DND-41 (cell line): ENCODE measurements around the gene BRMS1.

Experiments used
- CTCF ChIP-seq: IDR thresholded peaks from 2 replicates; pipeline ENCODE4 v1.5.1; 2012; ENCODE audit warnings: borderline replicate concordance, low read length, moderate library complexity, mild to moderate bottlenecking; ENCODE audit not compliant: poor library complexity, severe bottlenecking; ENCODE audit errors: extremely low read depth
- EZH2 ChIP-seq: IDR thresholded peaks from 3 replicates; pipeline ENCODE4 v1.6.1; 2012; ENCODE audit warnings: borderline replicate concordance, low read depth, mild to moderate bottlenecking, moderate library complexity, low read length, inconsistent platforms; ENCODE audit not compliant: severe bottlenecking

GRCh38 chr11:66327171-66328030 lies 17.5 kb downstream of the BRMS1 start:
- TF ChIP-seq CTCF (no peak), EZH2 (no peak)
